ENCODE measurements around the gene PTPRS. TPM values are rescaled to one million over a fixed set of nuclear protein-coding genes. Genes with fewer than 3 reads are reported as not detected.

PTPRS gene
- total and polyA plus RNA-seq, 10 donors = 1.2 to 77.9 (median 44.9) TPM

DNA sequence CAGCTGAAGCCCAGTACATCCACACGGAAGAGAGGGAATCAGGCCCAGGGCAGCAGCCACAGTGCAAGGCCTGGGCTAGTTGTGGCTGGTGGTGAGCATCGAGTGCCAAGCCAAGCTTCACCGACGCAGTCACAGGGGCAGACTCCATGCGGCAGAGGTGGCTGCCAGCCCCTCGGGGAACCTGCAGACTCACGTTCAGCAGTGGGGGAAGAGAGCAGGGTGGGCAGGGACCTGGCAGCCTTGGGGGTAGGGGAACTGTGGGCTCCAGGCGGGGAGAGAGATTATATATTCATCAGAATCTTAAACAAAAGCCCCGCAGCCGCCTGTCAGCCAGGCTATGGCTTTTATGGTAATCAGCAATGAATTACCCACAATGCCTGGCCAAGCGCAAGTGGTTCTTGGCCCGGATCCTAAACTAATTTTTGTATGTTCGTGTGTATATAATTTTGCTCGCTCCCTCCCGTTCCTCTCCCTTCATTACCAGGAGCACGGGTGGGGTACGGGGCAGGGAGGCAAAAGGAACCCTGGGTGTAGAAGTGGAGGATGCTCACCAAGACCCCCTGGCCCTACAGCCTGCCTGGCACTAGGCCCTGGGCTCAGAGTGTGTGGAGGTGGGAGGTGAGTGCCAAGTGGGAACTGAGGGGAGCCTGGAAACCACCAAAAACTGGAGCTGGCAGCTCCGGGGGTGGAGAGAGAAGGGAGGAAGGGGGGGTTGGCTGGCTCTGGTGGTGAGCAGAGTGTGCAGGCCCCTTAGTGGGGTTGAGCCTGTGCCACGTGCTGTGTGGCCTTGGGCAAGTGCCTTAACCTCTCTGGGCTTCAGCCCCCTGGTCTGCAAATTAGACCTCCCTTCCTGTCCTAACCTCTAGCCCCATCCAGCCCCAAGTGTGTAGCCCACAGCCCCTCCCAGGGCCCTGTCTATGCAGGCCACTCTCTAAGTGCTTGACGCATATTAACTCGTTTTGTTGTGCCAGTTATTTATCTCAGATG lies 31.9 kb downstream of the PTPRS start:
- peaks cover 0 to 37% (median 0%) of the 10 kb centered on the region in 7 donors for H3K27me3 ChIP-seq (replicated peaks in 1 of 7)
- no peaks in the 10 kb centered on the region for H3K36me3 ChIP-seq
- no peak for TF ChIP-seq POLR2A (IDR thresholded peaks at IDR 0.05)
- TF ChIP-seq, protein P1, sequence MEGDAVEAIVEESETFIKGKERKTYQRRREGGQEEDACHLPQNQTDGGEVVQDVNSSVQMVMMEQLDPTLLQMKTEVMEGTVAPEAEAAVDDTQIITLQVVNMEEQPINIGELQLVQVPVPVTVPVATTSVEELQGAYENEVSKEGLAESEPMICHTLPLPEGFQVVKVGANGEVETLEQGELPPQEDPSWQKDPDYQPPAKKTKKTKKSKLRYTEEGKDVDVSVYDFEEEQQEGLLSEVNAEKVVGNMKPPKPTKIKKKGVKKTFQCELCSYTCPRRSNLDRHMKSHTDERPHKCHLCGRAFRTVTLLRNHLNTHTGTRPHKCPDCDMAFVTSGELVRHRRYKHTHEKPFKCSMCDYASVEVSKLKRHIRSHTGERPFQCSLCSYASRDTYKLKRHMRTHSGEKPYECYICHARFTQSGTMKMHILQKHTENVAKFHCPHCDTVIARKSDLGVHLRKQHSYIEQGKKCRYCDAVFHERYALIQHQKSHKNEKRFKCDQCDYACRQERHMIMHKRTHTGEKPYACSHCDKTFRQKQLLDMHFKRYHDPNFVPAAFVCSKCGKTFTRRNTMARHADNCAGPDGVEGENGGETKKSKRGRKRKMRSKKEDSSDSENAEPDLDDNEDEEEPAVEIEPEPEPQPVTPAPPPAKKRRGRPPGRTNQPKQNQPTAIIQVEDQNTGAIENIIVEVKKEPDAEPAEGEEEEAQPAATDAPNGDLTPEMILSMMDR (IDR thresholded peaks at IDR 0.05 in 8 of 11, conservative IDR thresholded peaks at IDR 0.05 in 3 of 11) = no peak
- TF ChIP-seq POLR2AphosphoS5 (IDR thresholded peaks at IDR 0.05) = peak; percentile 75 to 88 (median 76)
- 66 to 81% (median 73%) methylated on average over 15 to 21 of the region's 21 CpGs for WGBS, 5 donors
- peak overlapping the region in 5 of 8 donors; percentile 7 to 51 (median 15) for H3K27ac ChIP-seq
- H3K4me1 ChIP-seq = peaks cover 0 to 6% (median 0%) of the 10 kb centered on the region in 6 donors
- H3K9me3 ChIP-seq = no peaks in the 10 kb centered on the region
- intact Hi-C loops (cut with DNase I; ENCODE audit: low total_unique reads) = no loop called here
- DNase-seq = no peak
- H3K4me3 ChIP-seq = no peak overlapping the region

DNA sequence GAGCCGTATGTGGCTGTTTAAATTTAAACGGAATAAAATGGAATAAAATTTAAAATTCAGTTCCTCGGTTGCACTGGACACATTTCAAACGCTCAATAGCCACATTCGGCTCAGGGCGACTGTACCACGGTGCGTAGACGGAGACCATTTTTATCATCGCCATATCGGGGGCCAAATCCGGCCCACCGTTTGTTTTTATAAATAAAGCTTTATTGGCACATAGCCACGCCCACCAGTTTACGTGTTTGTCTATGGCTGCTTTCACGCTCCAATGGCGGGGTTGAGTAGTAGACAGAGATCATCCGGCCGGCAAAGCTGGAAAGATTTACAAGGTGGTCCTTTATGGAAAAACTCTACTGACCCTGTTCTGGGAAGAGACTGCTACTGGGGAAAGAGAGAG lies 33.0 kb downstream of the PTPRS start:
- no peak for DNase-seq
- intact Hi-C loops (cut with DNase I; ENCODE audit: low total_unique reads) = no loop called here
- Histone ChIP-seq H3K9me3 (no peaks in the 10 kb centered on the region), H3K36me3 (no peaks in the 10 kb centered on the region), H3K4me1 (no peaks in the 10 kb centered on the region), H3K4me3 (no peak overlapping the region), H3K27me3 (replicated peaks in 1 of 7) (peaks cover 0 to 28% (median 0%) of the 10 kb centered on the region in 7 donors), H3K27ac (no peak overlapping the region)
- WGBS, 5 donors = 94 to 96% (median 95%) methylated on average over 19 of the region's 19 CpGs
- no peak for TF ChIP-seq POLR2AphosphoS5 (IDR thresholded peaks at IDR 0.05)
- TF ChIP-seq, protein P1 (IDR thresholded peaks at IDR 0.05 in 8 of 11, conservative IDR thresholded peaks at IDR 0.05 in 3 of 11) = no peak
- TF ChIP-seq POLR2A (IDR thresholded peaks at IDR 0.05) = no peak

GRCh38 chr19:5305163-5305562 lies 35.4 kb downstream of the PTPRS start:
- DNase-seq = no peak
- no peak overlapping the region for H3K4me3 ChIP-seq
- no peaks in the 10 kb centered on the region for H3K9me3 ChIP-seq
- H3K4me1 ChIP-seq = no peaks in the 10 kb centered on the region
- peaks cover 0 to 16% (median 0%) of the 10 kb centered on the region in 7 donors for H3K27me3 ChIP-seq (replicated peaks in 1 of 7)
- no peak overlapping the region for H3K27ac ChIP-seq
- WGBS, 5 donors = 78 to 90% (median 83%) methylated on average over 3 of the region's 3 CpGs
- H3K36me3 ChIP-seq = no peaks in the 10 kb centered on the region
- TF ChIP-seq POLR2A (IDR thresholded peaks at IDR 0.05) = no peak
- TF ChIP-seq, protein P1 (IDR thresholded peaks at IDR 0.05 in 8 of 11, conservative IDR thresholded peaks at IDR 0.05 in 3 of 11) = no peak
- TF ChIP-seq POLR2AphosphoS5 (IDR thresholded peaks at IDR 0.05) = no peak
- intact Hi-C loops (cut with DNase I; ENCODE audit: low total_unique reads) = no loop called here

- Histone ChIP-seq H3K27ac (no peak overlapping the region), H3K4me3 (no peak overlapping the region), H3K4me1 (no peaks in the 10 kb centered on the region), H3K27me3 (replicated peaks in 1 of 7) (peaks cover 0 to 16% (median 0%) of the 10 kb centered on the region in 7 donors), H3K36me3 (no peaks in the 10 kb centered on the region), H3K9me3 (no peaks in the 10 kb centered on the region)
- TF ChIP-seq POLR2A (IDR thresholded peaks at IDR 0.05) (no peak), POLR2AphosphoS5 (IDR thresholded peaks at IDR 0.05) (no peak)
- TF ChIP-seq, protein P1 (IDR thresholded peaks at IDR 0.05 in 8 of 11, conservative IDR thresholded peaks at IDR 0.05 in 3 of 11) = no peak
- DNase-seq = no peak
- 70 to 94% (median 83%) methylated on average over 6 of the region's 6 CpGs for WGBS, 5 donors
- intact Hi-C loops (cut with DNase I; ENCODE audit: low total_unique reads) = no loop called here
Measured at GRCh38 chr19:5304486-5304885, 36.1 kb downstream of the PTPRS start.
